Left lobe of liver (tissue), 2 donors: ENCODE results near the gene SYT7. TPM values are rescaled to one million over a fixed set of nuclear protein-coding genes. Genes with fewer than 3 reads are reported as not detected.

ENCODE experiments used
- ATAC-seq: fragments of 200-7000 bp; cut with Tn5 transposase; one replicate; pipeline ENCODE4 v1.9.1; 2020; ENCODE audit warnings: mild to moderate bottlenecking, moderate library complexity
- DNase-seq: peaks from one replicate; pipeline ENCODE4 v3.0.0-alpha.2; 2020; ENCODE audit warnings: low spot score
- total RNA-seq: library from RNA; stranded (reverse); gene quantifications from one replicate; pipeline ENCODE4 v1.2.1, GENCODE V29; 2021
- donor health status: DM: no; HTN: no; CAD: no; lungs with moderate emphysema.
- donor health status: DM: no; HTN: yes; CAD: no.

Gene SYT7
- total RNA-seq, 1 donor from 2014 or later: 65.6 TPM

- ATAC-seq: no peak
- DNase-seq: no peak
Observed at GRCh38 chr11:61503135-61503770, 77.6 kb downstream of the SYT7 start.

- DNase-seq (no peak), ATAC-seq (no peak)
Observed at GRCh38 chr11:61502522-61502921, 78.4 kb downstream of the SYT7 start.

GRCh38 chr11:61499816-61500491 is 80.9 kb downstream of the SYT7 start:
- no peak for DNase-seq
- ATAC-seq: no peak

GRCh38 chr11:61498767-61499341 is 82.0 kb downstream of the SYT7 start:
- DNase-seq: no peak
- no peak for ATAC-seq

- no peak for ATAC-seq
Observed at GRCh38 chr11:61497876-61498275, 83.0 kb downstream of the SYT7 start.

GRCh38 chr11:61497473-61497872 is 83.4 kb downstream of the SYT7 start:
- ATAC-seq (no peak), DNase-seq (no peak)

More at GRCh38 chr11:61497876-61498275, 83.0 kb downstream of the SYT7 start:
- DNase-seq: no peak

- no peak for DNase-seq
- ATAC-seq: no peak
Observed at GRCh38 chr11:61496602-61497400, 84.1 kb downstream of the SYT7 start.

- DNase-seq: no peak
- ATAC-seq: no peak
Observed at GRCh38 chr11:61495801-61496601, 84.9 kb downstream of the SYT7 start.

GRCh38 chr11:61494381-61494961 is 86.4 kb downstream of the SYT7 start:
- DNase-seq (no peak), ATAC-seq (no peak)

GRCh38 chr11:61491736-61492395 is 89.0 kb downstream of the SYT7 start:
- no peak for DNase-seq
- no peak for ATAC-seq

- ATAC-seq (peak; percentile 71), DNase-seq (peak; percentile 91)
Observed at GRCh38 chr11:61489833-61490721, 90.8 kb downstream of the SYT7 start.

GRCh38 chr11:61488651-61489291 is 92.1 kb downstream of the SYT7 start:
- ATAC-seq (peak; percentile 74), DNase-seq (peak; percentile 95)

- DNase-seq (no peak), ATAC-seq (no peak)
Observed at GRCh38 chr11:61487342-61488025, 93.4 kb downstream of the SYT7 start.

GRCh38 chr11:61486779-61487178 is 94.1 kb downstream of the SYT7 start:
- no peak for ATAC-seq
- no peak for DNase-seq

- ATAC-seq (no peak), DNase-seq (no peak)
Observed at GRCh38 chr11:61486011-61486620, 94.8 kb downstream of the SYT7 start.

GRCh38 chr11:61485080-61485479 is 95.8 kb downstream of the SYT7 start:
- DNase-seq: no peak

GRCh38 chr11:61484541-61484940 is 96.3 kb downstream of the SYT7 start:
- DNase-seq (no peak), ATAC-seq (peak; percentile 2)

More at GRCh38 chr11:61485080-61485479, 95.8 kb downstream of the SYT7 start:
- no peak for ATAC-seq
